Testis (tissue), 2 donors: ENCODE results near the gene GMPR.

Experiments used
- POLR2A ChIP-seq: fragments of 450-650 bp; IDR thresholded peaks from one replicate; pipeline ENCODE4 v1.6.1; 2017; ENCODE audit warnings: antibody characterized with exemption, mild to moderate bottlenecking, moderate library complexity
- TF ChIP-seq, protein P1 (sequence below), 3 experiments: fragments of 450-650 bp in 2 of 3; fragments of 200-600 bp in 1 of 3; sonication (generic) in 1 of 3; IDR thresholded peaks; one replicate each; pipeline ENCODE4 v1.5.1; 2016 to 2019; ENCODE audit warnings: antibody characterized with exemption in 3 of 3, mild to moderate bottlenecking in 2 of 3, moderate library complexity in 1 of 3

DNA sequence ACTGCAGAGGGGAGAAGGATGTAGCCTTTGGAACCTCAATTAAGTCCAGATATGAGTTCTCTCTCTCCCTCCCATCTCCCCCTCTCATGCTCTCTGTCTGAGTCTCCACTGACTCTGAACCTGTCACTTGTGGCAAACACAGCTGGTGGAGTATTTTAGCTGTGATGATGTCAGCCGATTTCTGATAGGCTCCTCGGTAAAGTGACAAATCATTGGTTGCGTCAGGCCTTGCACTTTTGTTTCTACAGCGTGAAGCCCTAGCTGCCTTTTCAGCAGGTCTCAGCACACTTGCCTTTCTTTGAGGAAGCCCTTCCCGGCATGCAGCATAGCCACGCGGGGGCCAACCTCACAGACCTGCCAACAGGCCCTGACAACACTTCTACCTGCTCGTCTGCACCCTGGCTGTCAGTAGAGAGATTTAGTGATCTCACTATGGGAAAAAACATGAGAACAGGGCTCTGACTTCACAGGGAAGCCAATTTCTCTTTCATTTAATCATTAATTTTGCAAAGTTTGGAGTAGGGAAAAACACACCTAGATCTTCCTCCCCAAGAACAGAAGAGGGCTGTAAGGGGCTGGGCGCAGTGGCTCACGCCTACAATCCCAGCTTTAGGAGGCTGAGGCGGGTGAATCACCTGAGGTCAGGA, 84.4 kb downstream of the GMPR start:
- TF ChIP-seq POLR2A = no peak
- TF ChIP-seq, protein P1, sequence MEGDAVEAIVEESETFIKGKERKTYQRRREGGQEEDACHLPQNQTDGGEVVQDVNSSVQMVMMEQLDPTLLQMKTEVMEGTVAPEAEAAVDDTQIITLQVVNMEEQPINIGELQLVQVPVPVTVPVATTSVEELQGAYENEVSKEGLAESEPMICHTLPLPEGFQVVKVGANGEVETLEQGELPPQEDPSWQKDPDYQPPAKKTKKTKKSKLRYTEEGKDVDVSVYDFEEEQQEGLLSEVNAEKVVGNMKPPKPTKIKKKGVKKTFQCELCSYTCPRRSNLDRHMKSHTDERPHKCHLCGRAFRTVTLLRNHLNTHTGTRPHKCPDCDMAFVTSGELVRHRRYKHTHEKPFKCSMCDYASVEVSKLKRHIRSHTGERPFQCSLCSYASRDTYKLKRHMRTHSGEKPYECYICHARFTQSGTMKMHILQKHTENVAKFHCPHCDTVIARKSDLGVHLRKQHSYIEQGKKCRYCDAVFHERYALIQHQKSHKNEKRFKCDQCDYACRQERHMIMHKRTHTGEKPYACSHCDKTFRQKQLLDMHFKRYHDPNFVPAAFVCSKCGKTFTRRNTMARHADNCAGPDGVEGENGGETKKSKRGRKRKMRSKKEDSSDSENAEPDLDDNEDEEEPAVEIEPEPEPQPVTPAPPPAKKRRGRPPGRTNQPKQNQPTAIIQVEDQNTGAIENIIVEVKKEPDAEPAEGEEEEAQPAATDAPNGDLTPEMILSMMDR (IDR thresholded peaks at IDR 0.05) = no peak
